ENCODE data around the gene GMDS. TPM values are rescaled to one million over a fixed set of nuclear protein-coding genes. Genes with fewer than 3 reads are reported as not detected.

Gene GMDS
- total and polyA plus RNA-seq, 2 donors (not counting 3 experiments of a cell fraction or from before 2014, with no cell fraction given) = 9.8 to 23.5 TPM

GRCh38 chr6:1777921-1778685 is 467.3 kb downstream of the GMDS start:
- Histone ChIP-seq H3K9me1 (replicated peaks; ENCODE audit: control insufficient read depth, extremely low read depth, insufficient read depth, low read length) (no peaks in the 10 kb centered on the region), H3K4me2 (ENCODE audit: insufficient read depth, low read length) (no peak overlapping the region), H3K27me3 (ENCODE audit: control insufficient read depth in 2 of 2, insufficient read depth in 2 of 2, low read length in 2 of 2) (no peaks in the 10 kb centered on the region), H4K20me1 (replicated peaks; ENCODE audit: control insufficient read depth, extremely low read depth, insufficient read depth, low read length) (no peaks in the 10 kb centered on the region), H3K36me3 (ENCODE audit: control insufficient read depth in 2 of 2, extremely low read depth in 1 of 2, insufficient read depth in 2 of 2, low read length in 2 of 2) (no peaks in the 10 kb centered on the region), H3K4me1 (ENCODE audit: control insufficient read depth, extremely low read depth, insufficient read depth, low read length) (peaks cover 12% of the 10 kb centered on the region), H3K79me2 (ENCODE audit: control insufficient read depth, insufficient read depth, low read length) (no peaks in the 10 kb centered on the region), H3K27ac (ENCODE audit: insufficient read depth, low read depth, low read length) (no peak overlapping the region), H3K9ac (replicated peaks; ENCODE audit: extremely low read depth, insufficient read depth, low read length) (no peak overlapping the region), H2AFZ (ENCODE audit: low read depth, low read length) (no peak overlapping the region), H3K9me3 (replicated peaks; ENCODE audit: control insufficient read depth, insufficient read depth, low read length) (no peaks in the 10 kb centered on the region), H3K4me3 (replicated peaks in 1 of 3; ENCODE audit: insufficient read depth in 1 of 3, low read depth in 1 of 3, low read length in 3 of 3) (no peak overlapping the region)
- dilution Hi-C loops (cut with MboI; ENCODE audit: extremely low pct_ligation_motif_present, low sequenced_read_pairs) = loop anchor here (25.0 kb wide), 1 partner anchor 334 kb away; no protein-coding TSS in a partner anchor
- TF ChIP-seq MAX (IDR thresholded peaks at IDR 0.05; ENCODE audit: insufficient read depth, insufficient read length) (no peak), EZH2 (IDR thresholded peaks at IDR 0.05; ENCODE audit: borderline replicate concordance, low read depth, low read length, severe bottlenecking) (no peak), POLR2A (IDR thresholded peaks at IDR 0.05; ENCODE audit: low read depth, low read length) (no peak), POLR2AphosphoS5 (IDR thresholded peaks at IDR 0.05; ENCODE audit: insufficient read depth, low read depth, low read length) (no peak), MYC (IDR thresholded peaks at IDR 0.05; ENCODE audit: low read depth, low read length) (no peak), GATA2 (IDR thresholded peaks at IDR 0.05; ENCODE audit: insufficient read depth, insufficient read length, low read depth, low read length) (no peak), FOS (IDR thresholded peaks at IDR 0.05; ENCODE audit: borderline replicate concordance, insufficient read depth, low read length) (no peak), CTCF (IDR thresholded peaks at IDR 0.05; ENCODE audit: extremely low read depth in 1 of 2, insufficient read depth in 1 of 2, low read depth in 1 of 2, low read length in 2 of 2) (no peak), JUN (IDR thresholded peaks at IDR 0.05; ENCODE audit: borderline replicate concordance, insufficient read depth, insufficient read length, low read depth) (no peak)
- ChIA-PET POLR2A (no interaction called here), CTCF (interaction anchor here (1.0 to 3.1 kb wide), 4 partner anchors 11 to 91 kb away, joined by 3 to 8 read pairs (median 4); no protein-coding TSS in a partner anchor)
- FAIRE-seq (no peak), DNase-seq (ENCODE audit: low read depth, low spot score) (no peak)
- no TSS peak for BruUV-seq (replicated peaks)
- intact Hi-C loops (cut with micrococcal nuclease) = no loop called here

All from endothelial cell of umbilical vein (primary cell).